GM21526 (cell line): ENCODE measurements around the gene ZNF407.

ENCODE experiments used
- ATAC-seq: cut with Tn5 transposase; IDR thresholded peaks from one replicate; pipeline ENCODE4 v1.9.1; 2021; ENCODE audit warnings: moderate library complexity; ENCODE audit not compliant: unreplicated experiment, low FRiP score

Gene ZNF407

DNA sequence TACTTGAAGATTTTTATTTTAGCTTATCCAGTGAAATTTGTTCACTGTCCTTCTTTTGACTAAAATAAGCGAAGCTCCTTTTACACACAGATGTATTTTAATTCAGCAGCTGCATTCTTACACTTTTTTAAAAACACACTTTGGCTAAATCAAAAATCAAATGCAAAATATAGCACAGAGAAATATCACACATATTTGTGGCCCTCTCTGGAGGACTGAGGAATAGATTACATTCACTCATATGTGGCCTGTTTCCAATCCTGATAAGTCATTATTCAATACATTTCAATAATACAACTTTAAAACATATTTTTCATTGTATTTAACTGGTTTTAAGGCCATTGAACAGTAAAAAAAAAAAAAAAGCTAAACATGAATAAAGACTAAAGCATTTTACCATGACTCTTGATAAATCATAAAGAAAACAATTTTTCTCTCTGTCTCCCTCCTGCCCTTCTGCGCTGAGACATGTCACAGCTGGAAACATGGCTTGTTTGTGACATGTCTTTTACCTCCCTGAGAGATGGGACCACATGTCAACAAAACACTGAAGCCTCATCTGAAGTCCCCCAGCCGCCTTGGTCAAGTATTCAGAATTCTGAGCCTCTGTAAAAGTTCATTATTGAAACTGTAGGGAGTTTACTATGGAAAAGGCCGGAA lies 221.0 kb downstream of the ZNF407 start:
- no peak for ATAC-seq

DNA sequence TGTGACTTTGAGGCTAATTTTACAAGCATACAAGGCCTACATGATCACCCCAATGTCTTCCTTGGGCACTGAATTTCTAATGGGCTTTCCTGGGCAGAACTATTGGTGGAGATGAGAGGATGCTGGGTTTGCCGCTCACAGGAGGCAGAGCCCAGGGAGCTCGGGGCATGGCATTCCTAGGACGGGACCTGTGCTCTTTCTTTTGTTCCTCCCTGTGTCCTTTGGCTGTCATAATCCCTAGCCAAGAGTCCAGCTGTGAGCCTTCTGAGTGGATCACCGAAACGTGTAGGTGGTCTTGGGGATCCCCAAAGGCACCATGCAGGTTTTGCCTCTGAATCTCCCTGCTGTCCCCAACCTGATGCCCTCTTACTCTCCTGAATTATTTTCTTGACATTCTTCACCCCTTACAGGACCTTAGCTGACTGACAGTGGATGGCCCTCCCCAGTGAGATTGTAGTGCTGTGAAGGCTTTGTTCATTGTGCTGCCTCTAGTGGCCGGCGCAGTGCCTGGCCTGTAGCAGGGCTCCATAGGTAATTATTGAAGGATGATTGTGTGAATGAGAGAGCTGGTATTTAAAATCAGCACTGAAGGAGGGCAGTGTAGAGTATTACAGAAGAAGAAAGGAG lies 221.9 kb downstream of the ZNF407 start:
- peak; percentile 96 for ATAC-seq

DNA sequence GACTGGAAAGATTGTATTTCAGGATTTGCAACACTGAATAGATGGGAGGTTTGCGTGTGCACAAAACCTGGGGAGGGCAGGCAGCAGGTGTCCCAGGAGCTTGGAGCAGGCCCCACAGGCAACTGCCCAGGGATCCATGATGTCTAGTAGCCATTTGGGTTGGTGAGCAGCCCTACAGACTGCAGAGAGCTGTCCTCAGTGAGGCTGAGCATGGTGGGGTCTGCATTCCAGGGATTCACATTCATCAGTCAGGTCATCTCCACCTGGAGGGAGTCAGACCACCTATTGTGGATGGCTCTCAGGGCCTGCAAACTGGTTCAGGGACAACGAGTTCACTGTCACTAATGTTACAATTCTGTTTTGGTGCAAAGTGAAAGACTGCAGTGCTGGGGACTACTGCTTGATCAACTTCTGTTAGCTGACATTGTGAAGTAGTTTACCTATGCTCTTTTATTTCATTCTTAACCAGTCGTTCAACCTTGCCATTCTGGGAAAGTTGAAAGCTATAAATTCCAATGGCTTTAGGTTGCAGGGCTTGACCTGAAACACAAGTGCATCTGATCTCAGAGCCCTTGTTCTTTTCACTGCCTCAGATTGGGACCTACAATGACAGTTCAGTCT lies 222.6 kb downstream of the ZNF407 start:
- no peak for ATAC-seq

DNA sequence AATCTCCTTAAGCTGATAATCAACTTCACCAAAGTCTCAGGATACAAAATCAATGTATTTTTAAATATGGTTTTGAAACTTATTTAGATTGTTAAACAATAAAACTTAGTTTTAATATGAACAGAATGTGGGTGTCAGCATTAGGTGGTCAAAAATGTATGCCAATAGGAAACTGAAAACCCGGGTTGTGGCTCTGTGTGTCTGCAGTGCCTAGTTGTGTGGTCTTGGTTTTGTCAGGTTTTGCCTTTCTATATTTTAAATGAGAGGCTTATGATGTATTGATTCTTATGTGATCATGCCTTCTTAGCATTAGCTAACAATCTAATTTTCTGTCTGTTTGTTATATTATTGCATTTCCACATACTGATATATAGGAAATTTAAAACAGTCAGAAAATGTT lies 227.8 kb downstream of the ZNF407 start:
- no peak for ATAC-seq

DNA sequence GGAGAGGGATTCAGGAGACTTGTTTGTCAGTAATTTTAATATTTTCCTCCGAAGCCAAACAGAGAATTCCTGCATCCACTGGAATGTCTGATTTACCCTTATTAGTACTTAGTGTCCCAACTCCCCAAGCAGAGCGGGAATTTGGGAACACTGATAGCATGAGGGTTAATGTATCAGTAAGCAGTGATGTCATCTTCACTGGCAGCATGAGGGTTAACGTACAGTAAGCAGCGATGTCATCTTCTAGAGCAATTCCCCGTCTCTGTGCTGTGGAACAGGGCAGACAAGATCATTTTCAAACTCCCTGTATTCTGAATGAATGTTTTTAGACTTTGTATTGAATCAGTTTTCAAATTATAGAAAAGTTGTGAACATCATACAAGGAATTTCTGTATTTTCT lies 228.9 kb downstream of the ZNF407 start:
- ATAC-seq = no peak

DNA sequence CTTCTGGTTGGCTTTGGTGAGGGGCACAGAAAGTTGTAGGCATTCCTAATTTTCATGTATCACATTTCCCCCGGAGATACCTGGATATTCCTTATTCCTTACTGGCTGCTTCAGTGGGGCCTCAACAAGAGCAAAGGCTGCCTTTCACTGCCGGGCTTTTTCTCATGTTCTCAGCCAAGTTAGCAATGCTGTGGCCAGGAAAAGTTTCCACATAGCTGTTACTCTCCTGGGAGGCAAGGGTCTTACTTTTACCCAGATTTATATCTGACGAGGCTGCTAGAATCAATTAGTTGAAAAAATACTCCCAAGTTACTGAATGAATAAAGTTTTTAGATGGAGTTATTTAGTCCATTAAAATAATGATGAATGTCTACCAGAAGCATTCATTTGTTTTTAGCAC lies 230.5 kb downstream of the ZNF407 start:
- no peak for ATAC-seq

DNA sequence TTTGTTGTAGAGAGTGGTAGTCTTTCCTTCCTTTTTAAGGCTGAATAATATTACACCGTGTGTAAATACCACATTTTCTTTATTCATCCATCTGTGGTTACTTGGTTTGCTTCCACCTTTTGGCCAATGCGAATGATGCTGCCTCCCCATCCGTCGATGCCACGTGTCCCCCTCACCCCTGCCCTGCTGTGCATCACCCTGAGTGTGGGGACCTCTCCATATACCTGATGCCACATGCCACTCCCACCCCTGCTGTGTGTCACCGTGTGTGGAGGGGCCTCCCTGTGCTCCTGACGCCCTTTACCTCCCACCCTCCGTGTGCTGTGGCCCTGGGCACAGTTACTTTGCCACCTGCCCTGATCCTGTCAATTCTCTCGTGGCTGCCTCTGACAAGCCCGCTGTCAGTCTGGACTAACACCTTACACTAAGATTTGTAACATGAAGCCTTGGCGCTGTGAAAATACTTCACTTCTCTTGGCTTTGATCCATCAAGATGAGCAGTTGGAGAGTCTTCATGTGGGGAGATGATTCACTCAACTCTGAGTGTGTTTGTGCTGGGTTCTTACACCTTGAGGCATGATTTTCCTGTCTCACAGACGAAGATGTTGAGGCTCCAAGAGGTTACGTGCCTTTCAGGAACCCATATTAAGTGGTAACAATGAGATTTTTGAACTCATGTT lies 234.0 kb downstream of the ZNF407 start:
- ATAC-seq = no peak

DNA sequence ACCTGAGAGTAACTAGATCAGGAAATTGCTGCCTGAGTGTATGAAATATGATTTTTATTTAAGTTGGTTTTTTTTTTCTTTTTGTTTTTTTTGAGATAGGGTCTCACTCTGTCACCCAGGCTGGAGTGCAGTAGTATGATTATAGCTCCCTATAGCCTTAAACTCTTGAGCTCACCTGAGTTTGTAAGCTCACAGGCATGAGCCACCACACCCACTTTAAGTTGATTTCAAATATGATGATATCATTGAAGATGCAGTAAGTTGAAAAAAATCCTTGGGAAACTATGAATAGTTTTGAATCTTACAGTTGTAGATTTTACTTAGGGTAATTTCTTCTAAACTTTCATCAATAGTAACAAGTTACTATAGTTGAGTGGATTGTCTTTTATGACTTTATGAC lies 234.7 kb downstream of the ZNF407 start:
- ATAC-seq = no peak

DNA sequence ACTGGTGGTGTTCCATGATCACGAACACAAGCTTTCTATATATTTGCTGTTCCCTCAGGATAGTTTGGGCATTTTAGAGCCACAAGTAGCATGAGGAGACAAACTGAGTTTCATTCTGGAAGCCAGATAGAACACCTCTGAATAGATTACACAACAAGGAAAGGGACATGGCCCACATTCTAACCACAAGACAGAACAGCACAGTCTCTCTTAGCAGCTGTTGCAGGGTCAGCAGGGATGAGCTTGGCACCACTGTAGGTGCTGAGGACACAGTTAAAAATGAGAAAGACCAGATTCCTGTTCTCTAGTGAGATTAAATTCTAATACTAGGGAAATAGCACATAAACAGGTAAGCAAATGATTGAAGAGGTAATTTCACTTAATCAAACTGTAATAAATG lies 235.3 kb downstream of the ZNF407 start:
- ATAC-seq = no peak

DNA sequence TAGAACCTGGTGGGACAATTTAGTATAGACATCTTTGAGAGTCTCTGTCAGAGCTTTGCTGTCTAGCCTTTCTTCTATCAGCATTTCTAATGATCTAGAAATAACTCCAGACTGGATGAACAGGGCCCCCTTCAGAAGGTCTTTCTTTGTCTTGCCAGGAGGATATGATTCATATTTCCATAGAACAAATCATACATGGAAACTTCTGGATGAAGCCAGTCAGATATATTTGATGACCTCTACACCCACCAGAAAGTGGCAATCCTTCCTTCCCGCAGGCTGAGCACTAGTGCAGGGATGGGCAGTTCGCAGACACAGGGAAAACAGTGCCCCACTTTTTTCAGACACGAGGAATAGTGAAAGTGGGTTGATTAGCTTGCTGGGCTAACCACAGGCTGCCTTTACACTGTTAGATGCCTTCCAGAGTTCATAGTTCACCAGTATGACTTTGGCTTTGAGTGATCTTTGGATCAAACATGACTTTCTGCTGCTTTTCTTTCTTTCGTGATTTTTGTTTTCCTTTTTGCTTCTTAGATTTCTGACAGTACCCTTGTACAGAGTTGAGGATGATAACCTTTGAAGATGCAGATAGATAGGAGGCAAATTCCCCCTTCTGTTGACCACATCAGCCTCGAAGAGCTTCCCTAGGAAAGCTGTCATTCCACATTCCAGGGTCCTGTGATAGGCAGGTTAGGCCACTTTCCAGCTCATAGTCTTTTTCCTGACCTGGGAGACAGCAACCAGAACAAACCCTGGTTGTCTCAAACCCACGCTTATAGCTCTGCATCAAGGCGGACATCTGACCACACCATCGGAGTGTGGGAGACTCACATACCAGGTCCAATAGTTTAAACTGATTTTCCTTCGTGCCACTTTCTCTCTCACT lies 237.0 kb downstream of the ZNF407 start:
- ATAC-seq = no peak

DNA sequence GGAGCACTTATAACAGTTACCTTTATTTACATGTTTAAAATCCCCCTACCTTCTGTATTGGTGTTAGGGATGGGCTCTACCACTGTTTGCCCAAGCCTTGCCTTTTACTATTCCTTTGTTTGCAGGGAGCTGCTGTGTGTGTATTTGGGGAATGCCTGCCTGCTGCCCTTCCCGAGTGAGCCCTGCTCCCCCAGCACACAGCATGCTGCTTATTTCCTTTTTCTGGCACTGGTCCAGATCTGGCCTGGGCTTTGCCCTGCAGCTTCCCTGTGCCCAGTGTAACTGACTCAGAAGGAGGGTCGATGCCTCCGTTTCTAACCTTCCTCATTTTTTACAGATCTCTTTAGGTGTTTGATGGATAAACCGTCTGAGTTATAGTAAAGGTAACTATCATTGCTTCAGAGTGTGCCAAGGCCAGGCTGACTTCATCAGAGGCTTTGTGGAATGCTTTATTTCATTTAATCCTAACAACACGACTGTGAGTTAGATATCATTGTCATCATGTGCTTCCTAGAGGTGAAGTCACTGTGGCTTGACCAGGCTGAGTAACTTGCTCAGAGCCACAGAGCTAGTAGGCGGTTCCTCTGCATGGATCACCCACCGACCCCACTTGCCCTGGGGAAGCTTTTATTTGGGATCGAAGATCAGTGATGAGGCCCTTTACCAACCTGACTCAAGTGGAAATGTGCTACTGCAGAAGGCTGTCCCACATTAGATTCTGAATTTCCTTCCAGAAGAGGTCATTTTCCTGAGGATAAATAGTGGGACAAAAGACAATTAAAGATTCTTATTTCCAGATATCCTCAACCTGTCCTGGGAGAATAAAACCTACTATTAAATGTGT lies 238.8 kb downstream of the ZNF407 start:
- no peak for ATAC-seq

DNA sequence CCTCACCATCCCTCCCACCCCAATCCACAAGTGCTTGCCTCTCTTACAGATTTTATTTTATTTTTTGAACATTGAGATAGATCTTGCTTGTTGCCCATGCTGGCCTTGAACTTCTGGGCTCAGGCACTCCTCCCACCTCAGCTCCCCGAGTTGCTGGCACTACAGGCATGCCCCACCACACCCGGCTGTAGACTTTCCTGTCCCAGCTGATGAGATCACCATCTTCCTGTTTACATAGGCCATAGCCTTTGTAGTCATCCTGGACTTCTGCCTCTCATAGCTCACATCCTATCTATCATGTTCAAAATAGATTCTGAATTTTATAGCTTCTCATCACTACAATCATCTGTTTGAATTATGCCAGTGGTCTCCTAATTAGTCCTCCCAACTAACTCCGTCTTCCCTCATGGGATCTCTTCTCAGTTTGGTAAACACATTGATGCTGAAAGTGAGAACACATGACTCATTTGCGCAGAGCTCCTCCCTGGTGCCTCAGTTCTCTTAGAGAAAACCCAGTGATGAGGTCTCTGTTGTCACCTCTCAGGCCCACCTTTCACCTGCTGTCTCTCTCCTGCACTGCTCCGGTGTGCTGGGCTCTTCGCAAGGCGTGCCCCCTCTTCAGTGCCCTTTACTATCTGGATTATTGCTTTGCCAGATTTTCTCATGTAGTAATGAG lies 243.0 kb downstream of the ZNF407 start:
- ATAC-seq = no peak

DNA sequence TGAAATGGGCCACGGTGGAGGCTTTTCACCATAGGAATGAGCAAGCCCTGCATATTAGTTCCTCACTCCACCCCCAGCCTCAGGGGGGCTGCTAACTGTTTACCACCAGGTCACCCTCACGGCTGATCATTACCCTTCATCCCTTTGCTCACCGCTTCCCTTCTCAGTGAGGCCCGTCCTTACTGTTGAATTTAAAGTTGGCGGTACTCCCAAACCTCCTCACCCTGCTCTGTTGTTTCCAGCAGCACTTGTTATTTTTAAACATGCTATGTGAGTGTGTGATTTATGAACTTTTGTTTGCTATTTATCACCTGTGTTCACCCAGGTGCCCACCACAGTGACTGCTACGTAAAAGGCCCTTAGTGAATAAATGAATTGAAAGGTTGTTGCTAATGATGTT lies 243.6 kb downstream of the ZNF407 start:
- no peak for ATAC-seq

DNA sequence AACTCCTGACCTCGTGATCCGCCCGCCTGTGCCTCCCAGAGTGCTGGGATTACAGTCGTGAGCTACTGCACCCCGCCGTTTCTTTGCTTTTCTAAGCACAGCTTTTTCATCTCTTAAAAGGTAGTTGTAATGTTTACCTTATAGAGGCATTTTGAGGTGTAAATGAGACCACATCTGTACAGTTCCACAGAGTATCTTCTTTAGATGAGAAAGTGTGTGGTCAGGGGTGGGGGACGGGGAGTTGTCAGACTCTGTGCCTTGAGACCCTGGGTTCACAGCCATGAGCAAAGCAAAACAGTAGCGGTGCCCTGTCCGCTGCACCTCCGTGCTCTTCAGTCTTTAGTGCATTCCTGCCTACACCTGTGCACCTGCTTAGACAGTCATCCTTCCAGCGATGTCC lies 251.6 kb downstream of the ZNF407 start:
- ATAC-seq = no peak

DNA sequence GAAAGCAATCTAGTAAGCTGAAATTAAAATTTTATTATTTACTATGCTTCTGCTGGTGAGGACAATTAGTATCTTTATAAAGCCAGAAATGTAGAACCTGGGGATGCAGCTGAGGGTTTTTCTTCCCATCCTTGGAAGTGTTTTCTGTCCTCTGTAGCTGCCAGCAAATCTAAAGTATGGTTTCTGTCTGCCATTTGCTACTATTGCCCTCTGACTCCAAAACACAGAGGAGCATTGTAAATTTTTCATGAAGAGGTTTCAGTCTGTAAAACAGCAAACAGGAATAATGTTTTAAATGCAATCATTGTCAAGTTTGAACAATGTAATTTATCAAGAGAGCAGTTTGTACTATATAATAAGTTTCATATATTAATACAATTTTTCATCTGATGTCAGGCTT lies 258.8 kb downstream of the ZNF407 start:
- no peak for ATAC-seq

DNA sequence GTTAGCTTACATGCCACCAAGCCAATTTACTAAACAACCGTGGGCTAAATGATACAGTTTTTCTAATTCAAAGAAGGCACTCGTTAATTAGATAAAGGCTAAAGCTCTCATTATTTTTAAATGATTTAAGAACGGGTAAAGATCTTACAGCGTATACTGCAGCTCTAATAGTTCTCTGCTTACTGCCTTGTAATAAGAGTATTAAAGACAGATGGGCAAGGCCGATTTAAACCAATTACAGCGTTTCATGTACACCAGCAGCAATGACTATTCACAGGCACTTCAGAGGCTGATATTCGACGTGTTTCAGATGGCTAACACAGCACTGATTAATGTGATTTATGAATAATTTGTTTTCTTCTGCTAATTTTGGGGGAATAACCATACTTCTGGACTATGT lies 259.3 kb downstream of the ZNF407 start:
- no peak for ATAC-seq

DNA sequence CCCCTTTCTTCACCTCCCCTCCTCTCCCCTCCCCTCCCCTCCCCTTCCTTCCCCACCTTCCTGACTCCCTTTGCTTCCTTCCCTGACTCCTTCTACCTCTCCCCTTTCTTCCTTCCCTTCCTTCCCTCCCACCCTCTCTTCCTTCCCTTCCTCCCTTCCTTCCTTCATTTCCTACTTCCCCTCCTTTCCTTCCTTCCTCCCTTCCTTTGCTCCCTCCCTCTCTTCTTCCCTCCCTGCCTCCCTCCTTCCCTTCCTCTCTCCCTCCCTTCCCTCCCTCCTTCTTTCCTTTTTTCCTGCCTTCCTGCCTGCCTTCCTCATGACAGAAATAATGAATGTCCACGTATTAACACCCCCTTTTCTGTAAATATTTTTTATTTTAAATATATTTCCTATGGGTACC lies 260.2 kb downstream of the ZNF407 start:
- no peak for ATAC-seq

DNA sequence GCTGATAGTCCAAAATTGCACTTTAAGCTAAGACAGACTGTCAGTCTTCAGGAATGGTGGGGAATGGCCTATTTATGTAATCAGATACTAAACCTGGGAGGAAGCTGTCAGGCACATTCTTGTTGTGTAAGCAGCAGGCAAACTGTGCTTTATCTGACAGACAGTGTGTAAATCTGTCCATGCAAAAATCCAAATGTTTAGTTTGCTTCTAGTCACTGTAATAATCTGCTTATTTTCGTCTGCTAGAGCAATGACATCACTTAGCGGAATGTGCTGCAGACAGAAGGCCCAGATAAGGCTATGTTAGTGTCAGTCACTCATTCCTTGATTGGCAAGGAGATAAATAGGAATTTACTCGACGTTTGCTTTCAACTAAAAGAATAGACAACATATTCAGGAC lies 263.5 kb downstream of the ZNF407 start:
- ATAC-seq = no peak

DNA sequence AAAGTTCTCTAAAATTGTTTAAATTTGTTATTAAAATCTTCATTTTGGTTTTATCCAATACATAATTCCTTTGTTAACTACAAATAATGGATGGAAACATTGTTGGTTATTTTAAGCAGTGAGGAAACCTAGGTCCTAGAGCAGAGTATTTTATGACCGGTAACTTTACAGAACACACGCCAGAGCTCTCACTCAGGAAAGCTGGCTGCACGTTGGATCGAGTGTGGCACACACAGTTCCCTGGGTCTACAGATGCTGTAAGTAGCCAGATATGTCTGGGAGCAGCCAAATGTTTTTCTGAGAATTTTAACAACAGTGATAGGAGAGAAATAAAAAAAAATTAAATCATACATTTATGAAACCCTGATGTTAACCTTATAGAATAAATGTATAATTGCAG lies 264.4 kb downstream of the ZNF407 start:
- ATAC-seq = no peak
